ENCODE results near the gene VSTM5.

- TF ChIP-seq CTCF (IDR thresholded peaks at IDR 0.05) (no peak), POLR2A (IDR thresholded peaks at IDR 0.05) (no peak)
Observed at GRCh38 chr11:93822359-93822758, 28.1 kb downstream of the VSTM5 start.

Measured in adrenal gland (tissue), 5 donors.